HT-29 (cell line): ENCODE data around the gene CACNA1E. TPM values are rescaled to one million over a fixed set of nuclear protein-coding genes. Genes with fewer than 3 reads are reported as not detected.

ENCODE experiments used
- DNase-seq: peaks from one replicate; pipeline ENCODE4 v3.0.0-alpha.2; 2015; ENCODE audit warnings: low spot score
- total RNA-seq: library from RNA; depleted of rRNA; stranded (reverse); fragments of >200 nt; shearing (Covaris generic); gene quantifications from 2 replicates; pipeline ENCODE4 v1.2.3, GENCODE V29; 2014

The CACNA1E gene
- total RNA-seq, 1 experiment from 2014 or later, result not detected

- DNase-seq, result no peak
These were observed 94.2 kb downstream of the CACNA1E start for GRCh38 chr1:181577475-181577874.

- DNase-seq, result peak; percentile 51
These were observed 100.3 kb downstream of the CACNA1E start for GRCh38 chr1:181583598-181583997.

DNA sequence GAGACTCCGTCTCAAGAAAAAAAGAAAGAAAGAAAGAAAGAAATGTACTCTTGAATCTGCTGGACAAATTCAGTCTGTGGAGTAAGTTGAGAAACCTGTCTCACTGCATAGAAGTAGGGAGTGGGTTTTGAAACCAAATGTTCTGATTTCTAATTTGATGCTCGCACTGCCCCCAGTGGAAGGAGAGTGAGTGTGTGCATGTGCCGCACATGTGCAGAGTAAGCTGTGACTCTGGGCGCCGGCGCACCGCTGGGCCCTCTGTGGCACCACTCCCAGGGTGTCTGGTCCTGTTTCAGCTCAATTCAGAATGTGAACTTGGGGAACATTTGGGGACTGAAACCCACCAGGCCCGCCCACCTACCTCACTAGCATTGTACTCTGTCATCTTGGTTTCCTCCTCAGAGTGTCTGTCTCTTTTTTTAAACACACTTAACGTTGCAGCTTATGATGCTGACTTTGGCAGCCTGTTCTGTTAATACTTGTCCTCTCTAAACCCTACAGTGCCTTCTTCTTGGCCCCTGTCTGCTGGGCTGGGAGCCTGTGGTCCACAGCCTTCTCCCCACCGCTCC is 104.6 kb downstream of the CACNA1E start:
- DNase-seq, result no peak

- no peak for DNase-seq
These were observed 105.3 kb downstream of the CACNA1E start for GRCh38 chr1:181588631-181589030.

DNA sequence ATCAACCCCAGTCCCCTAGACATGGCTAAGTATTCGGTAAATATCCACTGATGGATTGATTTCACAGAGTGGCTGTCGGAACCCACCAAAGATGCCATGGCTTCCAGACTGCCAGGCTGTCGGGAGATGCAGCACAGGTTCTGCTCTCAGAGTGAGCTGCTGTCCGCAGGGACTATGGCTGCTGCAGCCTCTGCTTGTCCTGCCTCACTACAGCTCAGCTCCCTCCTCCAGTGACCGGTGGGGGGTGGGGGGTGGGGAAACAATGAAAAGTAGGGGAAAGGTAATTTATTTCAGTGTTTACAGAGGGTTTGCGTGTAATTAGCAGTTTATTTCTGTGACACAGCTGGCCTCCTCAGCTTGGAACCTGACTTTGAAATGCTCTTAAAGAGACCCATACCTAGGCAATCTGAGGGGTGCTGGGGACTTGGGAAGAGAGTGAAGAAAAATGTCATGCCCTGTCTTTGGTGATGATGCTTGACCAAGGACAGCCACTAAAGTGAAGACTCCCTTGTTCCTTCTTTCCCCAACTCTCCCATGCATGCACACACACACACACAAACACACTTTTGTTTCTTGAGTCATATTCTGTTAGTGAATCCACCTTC is 109.0 kb downstream of the CACNA1E start:
- no peak for DNase-seq

- DNase-seq, result no peak
These were observed 109.7 kb downstream of the CACNA1E start for GRCh38 chr1:181593042-181593441.

DNA sequence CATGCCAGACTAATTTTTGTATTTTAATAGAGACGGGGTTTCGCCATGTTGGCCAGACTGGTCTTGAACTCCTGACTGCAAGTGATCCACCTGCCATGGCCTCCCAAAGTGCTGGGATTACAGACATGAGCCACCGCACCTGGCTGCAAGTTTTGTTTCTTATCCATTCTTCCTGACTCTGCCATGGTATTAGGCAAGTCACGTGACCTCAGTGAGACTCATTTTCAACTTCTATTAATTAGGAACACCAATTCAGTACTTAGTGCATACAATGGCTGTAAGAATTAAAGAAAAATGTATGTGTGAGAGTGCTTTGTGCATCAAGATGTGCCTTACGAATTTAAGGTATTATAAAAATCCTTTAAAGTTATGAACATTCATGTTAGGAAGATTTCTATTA is 111.2 kb downstream of the CACNA1E start:
- no peak for DNase-seq

GRCh38 chr1:181595234-181595633 is 111.9 kb downstream of the CACNA1E start:
- no peak for DNase-seq

GRCh38 chr1:181601186-181601950 is 118.1 kb downstream of the CACNA1E start:
- no peak for DNase-seq

DNA sequence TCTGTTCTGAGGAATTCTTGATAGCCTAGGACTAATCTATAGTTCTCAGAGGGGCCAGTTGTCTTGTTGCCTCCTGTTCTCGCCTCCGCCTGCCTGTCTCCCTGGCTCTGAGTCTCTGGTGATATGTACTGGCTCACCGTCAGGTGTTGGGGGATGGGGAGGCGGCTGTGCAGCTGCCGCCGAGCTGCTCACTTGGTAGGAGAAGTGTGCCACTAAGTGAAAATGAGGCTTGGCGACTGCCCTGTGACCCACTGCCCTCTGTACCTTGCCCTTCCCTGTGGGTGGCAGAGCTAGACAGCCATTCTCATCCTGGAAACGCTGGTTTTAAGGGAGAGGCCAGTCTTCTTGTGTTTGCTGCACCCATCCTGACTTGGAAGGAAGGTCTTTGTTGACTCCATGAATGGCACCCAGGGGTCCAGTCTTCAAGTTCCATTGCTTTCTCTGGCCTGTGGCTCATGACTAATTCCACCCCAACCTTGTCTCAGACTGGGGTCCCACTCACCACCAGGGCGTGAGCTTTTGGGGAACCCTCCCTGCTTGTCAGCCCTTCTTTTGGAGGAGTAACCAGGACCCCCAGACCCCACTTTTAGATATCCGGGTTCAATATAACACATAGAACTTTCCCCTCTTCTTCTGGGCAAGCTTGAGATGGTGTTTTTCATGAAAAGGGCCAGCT is 120.6 kb downstream of the CACNA1E start:
- DNase-seq, result no peak

DNA sequence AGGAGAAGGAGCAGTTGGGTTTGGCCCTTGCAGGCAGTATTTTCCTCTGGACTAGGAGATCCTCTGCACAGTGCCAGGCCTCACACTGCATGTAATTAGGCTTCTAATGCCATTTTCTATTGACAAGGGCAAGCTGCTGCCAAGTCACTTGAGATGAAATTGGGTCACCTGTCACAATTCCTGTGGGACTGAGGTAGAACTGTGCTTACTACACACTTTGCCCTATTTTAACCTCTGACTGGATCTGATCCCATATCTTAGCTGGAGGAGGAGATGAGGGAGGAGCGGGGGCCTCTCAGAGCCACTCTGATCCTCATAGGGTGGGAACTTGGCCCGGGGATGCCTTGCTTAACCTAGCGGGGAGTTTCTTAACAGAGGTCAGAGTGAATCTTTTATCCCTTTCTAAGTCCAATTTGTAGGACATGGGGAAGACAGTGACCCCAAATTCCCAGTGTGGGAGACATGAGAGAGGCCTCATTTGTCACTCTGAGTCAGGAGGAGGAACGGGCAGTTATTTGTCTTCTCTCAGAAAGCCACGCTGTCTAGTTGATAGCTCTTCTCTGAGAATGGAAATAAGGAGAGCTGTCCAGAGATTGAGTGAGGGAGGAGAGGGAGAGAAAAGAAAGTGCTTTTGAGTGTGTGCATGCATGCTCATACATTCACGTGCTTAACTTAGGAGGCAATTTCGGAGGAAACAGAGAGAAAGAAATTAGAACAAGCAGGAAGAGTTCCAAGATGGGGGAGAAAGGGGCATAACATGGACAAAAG is 121.3 kb downstream of the CACNA1E start:
- DNase-seq, result no peak

DNA sequence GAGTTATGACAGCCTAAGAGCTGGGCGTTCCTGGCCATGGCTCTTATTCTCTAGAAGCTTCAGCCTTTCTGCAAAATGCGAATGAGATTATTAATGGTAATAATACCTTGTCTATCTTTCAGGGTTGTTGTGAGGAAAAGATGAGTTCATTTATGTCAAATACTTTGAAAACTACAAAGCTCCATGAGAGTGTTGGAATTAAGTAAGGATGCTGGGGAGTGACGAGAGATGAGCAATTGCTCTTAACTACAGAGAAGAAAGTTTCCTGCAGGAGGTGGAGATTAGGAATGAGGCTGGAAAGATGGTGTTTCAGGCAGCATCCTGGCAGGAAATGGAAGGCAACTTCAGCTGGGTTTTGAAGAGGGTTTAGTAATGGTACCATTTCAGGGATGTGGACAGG is 124.2 kb downstream of the CACNA1E start:
- DNase-seq, result no peak

DNA sequence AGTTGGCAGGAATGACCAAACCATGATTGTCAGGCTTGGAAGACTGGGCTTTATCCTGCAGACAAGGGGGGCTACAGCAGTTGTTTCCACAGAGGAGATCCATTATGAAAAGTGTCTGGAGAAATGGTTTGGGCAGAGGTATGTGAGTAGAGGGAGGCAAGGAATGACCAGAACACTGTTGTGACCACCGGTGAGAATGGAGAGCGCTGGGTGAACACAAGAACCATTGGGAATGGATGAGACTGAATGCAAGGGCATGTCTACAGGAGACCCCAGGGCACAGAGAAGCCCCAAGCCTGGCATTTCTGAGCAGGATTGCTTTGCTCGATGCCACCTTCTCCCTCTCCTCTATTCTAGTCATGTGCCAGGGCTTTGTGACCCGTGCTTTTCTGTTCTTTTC is 125.1 kb downstream of the CACNA1E start:
- no peak for DNase-seq

DNA sequence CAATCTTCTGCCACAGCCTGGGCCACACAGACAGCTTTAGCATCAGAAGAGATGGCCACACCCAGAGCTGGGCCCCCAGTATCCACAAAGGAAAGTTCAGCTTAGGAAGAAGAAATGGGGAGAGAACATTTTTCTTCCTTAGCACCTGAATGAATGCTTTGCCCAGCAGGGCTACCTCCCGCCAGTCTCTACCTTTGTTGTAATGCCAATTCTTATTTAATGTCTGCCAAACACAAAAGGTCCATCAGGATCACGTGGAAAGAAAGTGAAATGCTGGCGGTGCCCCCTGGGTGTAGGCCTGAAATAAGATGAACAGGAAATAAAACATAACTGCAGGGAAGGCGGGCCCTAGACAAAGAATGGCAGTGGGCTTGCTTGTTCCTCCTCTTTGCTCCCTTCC is 125.6 kb downstream of the CACNA1E start:
- DNase-seq, result no peak

GRCh38 chr1:181612100-181612499 is 128.8 kb downstream of the CACNA1E start:
- no peak for DNase-seq

GRCh38 chr1:181618559-181618958 is 135.2 kb downstream of the CACNA1E start:
- DNase-seq, result no peak

GRCh38 chr1:181620183-181620582 is 136.9 kb downstream of the CACNA1E start:
- no peak for DNase-seq

- no peak for DNase-seq
These were observed 140.5 kb downstream of the CACNA1E start for GRCh38 chr1:181623850-181624249.

DNA sequence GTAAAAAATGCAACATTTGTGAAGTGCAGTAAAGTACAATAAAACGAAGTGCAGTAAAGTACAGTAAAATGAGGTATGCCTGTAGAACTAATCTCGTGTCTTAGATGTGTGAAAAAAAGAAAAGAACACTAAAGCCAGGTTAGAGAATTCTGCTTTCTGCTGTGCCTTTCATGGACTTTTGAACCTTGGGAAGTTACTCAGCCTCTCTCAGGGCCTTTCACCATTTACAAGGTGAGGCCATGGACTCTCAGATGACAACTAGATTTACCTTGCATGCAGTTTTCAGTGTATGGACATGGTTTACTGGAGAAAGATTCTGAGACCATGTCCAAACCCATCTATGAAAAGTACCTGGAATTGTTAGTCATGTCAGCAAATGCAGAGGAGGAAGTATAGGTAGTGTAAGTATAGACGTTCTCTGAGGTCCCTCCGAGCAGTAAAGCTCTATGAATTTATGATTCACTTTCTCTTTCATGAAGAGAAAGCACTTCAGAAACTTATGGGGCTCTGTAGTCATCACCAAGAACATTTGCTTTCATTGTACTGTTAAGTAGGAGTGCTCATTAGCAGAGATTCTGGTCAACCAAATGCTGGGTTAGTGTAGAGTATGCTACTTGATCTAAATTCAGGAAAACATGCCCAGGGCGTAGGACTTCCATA is 143.1 kb downstream of the CACNA1E start:
- no peak for DNase-seq

GRCh38 chr1:181630398-181630797 is 147.1 kb downstream of the CACNA1E start:
- DNase-seq, result no peak

GRCh38 chr1:181630838-181631237 is 147.5 kb downstream of the CACNA1E start:
- DNase-seq, result no peak
